ENCODE results near the gene ANKRD44.
"Not testable (repeated sequence)": the region's sequence is repeated elsewhere in the genome, so short reads cannot be mapped to it uniquely, and the experiment has no call there.

ANKRD44 gene

GRCh38 chr2:197287596-197287932, 23.0 kb downstream of the ANKRD44 start:
- not testable (repeated sequence) for DNase-seq (ENCODE audit: low read depth in 2 of 2)

- no peak for DNase-seq (ENCODE audit: low read depth in 2 of 2)
Measured at GRCh38 chr2:197286805-197287595, 23.6 kb downstream of the ANKRD44 start.

- DNase-seq (ENCODE audit: low read depth in 2 of 2) = no peak
Measured at GRCh38 chr2:197285361-197285760, 25.2 kb downstream of the ANKRD44 start.

GRCh38 chr2:197284956-197285355, 25.6 kb downstream of the ANKRD44 start:
- no peak for DNase-seq (ENCODE audit: low read depth in 2 of 2)

- no peak for DNase-seq (ENCODE audit: low read depth in 2 of 2)
Measured at GRCh38 chr2:197281421-197281820, 29.2 kb downstream of the ANKRD44 start.

GRCh38 chr2:197280015-197280702, 30.4 kb downstream of the ANKRD44 start:
- DNase-seq (ENCODE audit: low read depth in 2 of 2) = no peak

GRCh38 chr2:197278799-197279763, 31.5 kb downstream of the ANKRD44 start:
- no peak for DNase-seq (ENCODE audit: low read depth in 2 of 2)

GRCh38 chr2:197277794-197278193, 32.8 kb downstream of the ANKRD44 start:
- DNase-seq (ENCODE audit: low read depth in 2 of 2) = no peak

GRCh38 chr2:197276156-197276555, 34.4 kb downstream of the ANKRD44 start:
- DNase-seq (ENCODE audit: low read depth in 2 of 2) = no peak

GRCh38 chr2:197274937-197275336, 35.6 kb downstream of the ANKRD44 start:
- DNase-seq (ENCODE audit: low read depth in 2 of 2) = no peak

- no peak for DNase-seq (ENCODE audit: low read depth in 2 of 2)
Measured at GRCh38 chr2:197274349-197274748, 36.2 kb downstream of the ANKRD44 start.

- DNase-seq (ENCODE audit: low read depth in 2 of 2) = no peak
Measured at GRCh38 chr2:197273485-197273884, 37.1 kb downstream of the ANKRD44 start.

GRCh38 chr2:197270601-197271000, 40.0 kb downstream of the ANKRD44 start:
- no peak for DNase-seq (ENCODE audit: low read depth in 2 of 2)

- no peak for DNase-seq (ENCODE audit: low read depth in 2 of 2)
Measured at GRCh38 chr2:197269815-197270214, 40.8 kb downstream of the ANKRD44 start.

- DNase-seq (ENCODE audit: low read depth in 2 of 2) = no peak
Measured at GRCh38 chr2:197268786-197269584, 41.6 kb downstream of the ANKRD44 start.

- DNase-seq (ENCODE audit: low read depth in 2 of 2) = no peak
Measured at GRCh38 chr2:197266477-197266876, 44.1 kb downstream of the ANKRD44 start.

GRCh38 chr2:197265924-197266323, 44.7 kb downstream of the ANKRD44 start:
- DNase-seq (ENCODE audit: low read depth in 2 of 2) = no peak

GRCh38 chr2:197265036-197265435, 45.5 kb downstream of the ANKRD44 start:
- DNase-seq (ENCODE audit: low read depth in 2 of 2) = no peak

- no peak for DNase-seq (ENCODE audit: low read depth in 2 of 2)
Measured at GRCh38 chr2:197264332-197264731, 46.2 kb downstream of the ANKRD44 start.

- no peak for DNase-seq (ENCODE audit: low read depth in 2 of 2)
Measured at GRCh38 chr2:197263077-197263476, 47.5 kb downstream of the ANKRD44 start.

GRCh38 chr2:197261808-197262226, 48.8 kb downstream of the ANKRD44 start:
- DNase-seq (ENCODE audit: low read depth in 2 of 2) = no peak

Data from activated CD4-positive, alpha-beta T cell treated with anti-CD3 and anti-CD28 coated beads for 24 hours (primary cell).